Measurements from ENCODE around the gene SBNO2.
"Not testable (repeated sequence)": the region's sequence is repeated elsewhere in the genome, so short reads cannot be mapped to it uniquely, and the experiment has no call there.

Gene SBNO2

GRCh38 chr19:1208830-1209229 lies 34.8 kb upstream of the SBNO2 start:
- DNase-seq = not testable (repeated sequence)

GRCh38 chr19:1206864-1207450 lies 32.9 kb upstream of the SBNO2 start:
- DNase-seq = no peak

- DNase-seq = no peak
Measured at GRCh38 chr19:1206150-1206863, 32.2 kb upstream of the SBNO2 start.

GRCh38 chr19:1205114-1206099 lies 31.3 kb upstream of the SBNO2 start, which contains the start of gene STK11:
STK11 (plus strand) TSS chr19:1205778; CDS start chr19:1206914, 1,136 bp downstream.
- peak; percentile 99 for DNase-seq

GRCh38 chr19:1200614-1201013 lies 26.5 kb upstream of the SBNO2 start:
- not testable (repeated sequence) for DNase-seq

- no peak for DNase-seq
Measured at GRCh38 chr19:1199531-1199930, 25.5 kb upstream of the SBNO2 start.

GRCh38 chr19:1189419-1189818 lies 15.4 kb upstream of the SBNO2 start:
- DNase-seq = peak; percentile 79

GRCh38 chr19:1183543-1184172 lies 9.6 kb upstream of the SBNO2 start:
- no peak for DNase-seq

GRCh38 chr19:1182727-1183126 lies 8.7 kb upstream of the SBNO2 start:
- DNase-seq = no peak

GRCh38 chr19:1182068-1182467 lies 8.0 kb upstream of the SBNO2 start:
- DNase-seq = no peak

- DNase-seq = no peak
Measured at GRCh38 chr19:1181606-1182005, 7.5 kb upstream of the SBNO2 start.

GRCh38 chr19:1177322-1178114 lies 3.5 kb upstream of the SBNO2 start:
- no peak for DNase-seq

- no peak for DNase-seq
Measured at GRCh38 chr19:1173159-1173844, 766 bp downstream of the SBNO2 start.

GRCh38 chr19:1172353-1173158 lies 1.5 kb downstream of the SBNO2 start:
- no peak for DNase-seq

- DNase-seq = no peak
Measured at GRCh38 chr19:1171755-1172352, 2.2 kb downstream of the SBNO2 start.

- no peak for DNase-seq
Measured at GRCh38 chr19:1170938-1171754, 2.9 kb downstream of the SBNO2 start.

GRCh38 chr19:1169921-1170885 lies 3.9 kb downstream of the SBNO2 start:
- DNase-seq = no peak

GRCh38 chr19:1169411-1169791 lies 4.7 kb downstream of the SBNO2 start:
- DNase-seq = no peak

All from stimulated activated CD4-positive, alpha-beta T cell treated with anti-CD3 and anti-CD28 coated beads, Interleukin-1b, Interleukin-23, amount 100 ng/mL, for 48 hours (primary cell).